Measurements from ENCODE around the gene CARMIL1. TPM values are rescaled to one million over a fixed set of nuclear protein-coding genes. Genes with fewer than 3 reads are reported as not detected.

CARMIL1 gene
- total RNA-seq, 1 donor from 2014 or later: 30.4 TPM

- no peak for TF ChIP-seq CTCF (IDR thresholded peaks at IDR 0.05)
- intact Hi-C loops (cut with DNase I): no loop called here
- DNase-seq (no peak), ATAC-seq (no peak)
- H3K27me3 ChIP-seq (ENCODE audit: low read depth): no peaks in the 10 kb centered on the region
- H3K9me3 ChIP-seq: no peaks in the 10 kb centered on the region
- H3K36me3 ChIP-seq: peaks cover 31% of the 10 kb centered on the region
- peaks cover 10% of the 10 kb centered on the region for H3K4me1 ChIP-seq
- no peak overlapping the region for H3K4me3 ChIP-seq
- no peak overlapping the region for H3K27ac ChIP-seq
Measured at GRCh38 chr6:25487012-25487411, 207.8 kb downstream of the CARMIL1 start.

- H3K36me3 ChIP-seq: peaks cover 30% of the 10 kb centered on the region
- no peak overlapping the region for H3K4me3 ChIP-seq
- H3K4me1 ChIP-seq: peaks cover 10% of the 10 kb centered on the region
- no peak for DNase-seq
- no peaks in the 10 kb centered on the region for H3K9me3 ChIP-seq
- H3K27me3 ChIP-seq (ENCODE audit: low read depth): no peaks in the 10 kb centered on the region
- no peak for ATAC-seq
- intact Hi-C loops (cut with DNase I): no loop called here
- TF ChIP-seq CTCF (IDR thresholded peaks at IDR 0.05): no peak
- no peak overlapping the region for H3K27ac ChIP-seq
Measured at GRCh38 chr6:25488156-25488555, 209.0 kb downstream of the CARMIL1 start.

- Histone ChIP-seq H3K27me3 (ENCODE audit: low read depth) (no peaks in the 10 kb centered on the region), H3K9me3 (no peaks in the 10 kb centered on the region), H3K4me1 (peaks cover 10% of the 10 kb centered on the region), H3K4me3 (no peak overlapping the region), H3K27ac (no peak overlapping the region), H3K36me3 (peaks cover 23% of the 10 kb centered on the region)
- intact Hi-C loops (cut with DNase I): no loop called here
- no peak for DNase-seq
- TF ChIP-seq CTCF (IDR thresholded peaks at IDR 0.05): no peak
- no peak for ATAC-seq
Measured at GRCh38 chr6:25489399-25489798, 210.2 kb downstream of the CARMIL1 start.

- TF ChIP-seq CTCF (IDR thresholded peaks at IDR 0.05): peak; percentile 75
- Histone ChIP-seq H3K27me3 (ENCODE audit: low read depth) (no peaks in the 10 kb centered on the region), H3K36me3 (peaks cover 23% of the 10 kb centered on the region), H3K4me3 (no peak overlapping the region), H3K27ac (no peak overlapping the region), H3K9me3 (no peaks in the 10 kb centered on the region), H3K4me1 (peaks cover 10% of the 10 kb centered on the region)
- DNase-seq: peak; percentile 77
- intact Hi-C loops (cut with DNase I): loop anchor here (10.0 kb wide), 1 partner anchor 225 kb away; no protein-coding TSS in a partner anchor
- ATAC-seq: peak; percentile 96 to 97
Measured at GRCh38 chr6:25490018-25490801, 211.0 kb downstream of the CARMIL1 start.

GRCh38 chr6:25492951-25493350, 213.8 kb downstream of the CARMIL1 start:
- H3K27me3 ChIP-seq (ENCODE audit: low read depth): no peaks in the 10 kb centered on the region
- intact Hi-C loops (cut with DNase I): loop anchor here (10.0 kb wide), 1 partner anchor 228 kb away; no protein-coding TSS in a partner anchor
- peaks cover 23% of the 10 kb centered on the region for H3K36me3 ChIP-seq
- no peak for ATAC-seq
- no peak for DNase-seq
- H3K27ac ChIP-seq: no peak overlapping the region
- H3K4me1 ChIP-seq: peaks cover 10% of the 10 kb centered on the region
- no peak for TF ChIP-seq CTCF (IDR thresholded peaks at IDR 0.05)
- H3K9me3 ChIP-seq: no peaks in the 10 kb centered on the region
- H3K4me3 ChIP-seq: no peak overlapping the region

Measured in lower lobe of right lung (tissue), 2 donors.